ENCODE data around the gene WDFY4. TPM values are rescaled to one million over a fixed set of nuclear protein-coding genes. Genes with fewer than 3 reads are reported as not detected.

The WDFY4 gene
- total and polyA plus RNA-seq, 2 of the 13 experiments (the other 11 are each of a cell fraction or from before 2014, with no cell fraction given): not detected

DNA sequence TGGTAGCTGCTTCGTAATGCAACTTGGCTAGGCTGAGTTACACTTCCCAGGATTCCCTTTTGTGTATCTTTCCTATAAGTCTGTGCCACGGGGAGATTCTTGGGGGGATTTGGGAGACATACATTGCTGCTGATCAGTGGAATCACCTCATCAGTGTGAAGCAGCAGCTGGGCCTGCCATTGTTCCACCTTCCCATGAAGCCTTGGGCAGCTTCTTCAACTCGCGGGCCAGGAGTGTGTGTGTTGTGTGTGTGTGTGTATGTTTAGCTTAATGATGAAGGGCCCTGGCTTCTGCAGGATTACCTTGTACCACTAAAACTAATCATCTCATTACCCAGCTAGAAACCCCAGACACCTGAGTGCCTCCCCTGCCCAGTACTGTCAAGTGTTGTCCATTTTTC, 46.5 kb upstream of the WDFY4 start:
- Histone ChIP-seq H3K9ac (ENCODE audit: insufficient read depth, low read depth, low read length) (no peak overlapping the region), H3K27me3 (ENCODE audit: control insufficient read depth in 1 of 2, insufficient read depth in 2 of 2, low read length in 2 of 2) (peaks cover 2% of the 10 kb centered on the region in 2 experiments; a peak in 1 of 5 replicates), H3K4me3 (replicated peaks in 1 of 3; ENCODE audit: insufficient read depth in 1 of 3, low read depth in 2 of 3, low read length in 3 of 3) (no peak overlapping the region), H4K20me1 (ENCODE audit: insufficient read depth, low read length) (no peaks in the 10 kb centered on the region), H3K4me2 (ENCODE audit: low read depth, low read length) (no peak overlapping the region), H3K27ac (ENCODE audit: extremely low read length, insufficient read depth, low read length) (no peak overlapping the region), H3K4me1 (ENCODE audit: insufficient read depth, low read length) (no peaks in the 10 kb centered on the region), H3K79me2 (ENCODE audit: insufficient read depth, low read length) (no peaks in the 10 kb centered on the region), H3K36me3 (replicated peaks in 1 of 2; ENCODE audit: control insufficient read depth in 1 of 2, insufficient read depth in 2 of 2, low read length in 2 of 2) (no peaks in the 10 kb centered on the region), H2AFZ (ENCODE audit: low read length) (no peak overlapping the region), H3K9me3 (ENCODE audit: low read length) (no peaks in the 10 kb centered on the region)
- ChIA-PET POLR2A (no interaction called here), CTCF (ENCODE audit: low intra/inter-chr PET ratio, low total read pairs) (no interaction called here)
- ATAC-seq (no peak), FAIRE-seq (no peak), DNase-seq (ENCODE audit: low spot score) (no peak)
- in situ Hi-C loops (cut with HindIII; ENCODE audit: extremely low pct_ligation_motif_present, low pct_unique_long_range_greater_than_20kb) (no loop called here), intact Hi-C loops (cut with micrococcal nuclease; ENCODE audit: unreplicated experiment) (no loop called here)
- no TSS peak for BruUV-seq (replicated peaks)
- no peak for TF ChIP-seq ZNF24 (IDR thresholded peaks at IDR 0.05)
- TF ChIP-seq FOSL2 (CRISPR knock-in tag; IDR thresholded peaks at IDR 0.05): no peak
- TF ChIP-seq SP5 (CRISPR knock-in tag; IDR thresholded peaks at IDR 0.05; ENCODE audit: borderline replicate concordance, low read depth): no peak
- TF ChIP-seq ZNF550 (CRISPR knock-in tag; IDR thresholded peaks at IDR 0.05; ENCODE audit: borderline replicate concordance): no peak
- TF ChIP-seq NR1H2 (CRISPR knock-in tag; IDR thresholded peaks at IDR 0.05; ENCODE audit: borderline replicate concordance, low read depth): no peak
- no peak for TF ChIP-seq RFX1 (IDR thresholded peaks at IDR 0.05)
- TF ChIP-seq MAFK (conservative IDR thresholded peaks at IDR 0.05 in 1 of 2, IDR thresholded peaks at IDR 0.05 in 1 of 2; ENCODE audit: low read length in 2 of 2): no peak
- no peak for TF ChIP-seq U2AF1 (optimal IDR thresholded peaks at IDR 0.05; ENCODE audit: low read depth, low read length)
- TF ChIP-seq, protein P1, sequence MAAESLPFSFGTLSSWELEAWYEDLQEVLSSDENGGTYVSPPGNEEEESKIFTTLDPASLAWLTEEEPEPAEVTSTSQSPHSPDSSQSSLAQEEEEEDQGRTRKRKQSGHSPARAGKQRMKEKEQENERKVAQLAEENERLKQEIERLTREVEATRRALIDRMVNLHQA (CRISPR knock-in tag; IDR thresholded peaks at IDR 0.05): no peak
- TF ChIP-seq NKX3-1 (CRISPR knock-in tag; IDR thresholded peaks at IDR 0.05): no peak
- TF ChIP-seq FOXC1 (CRISPR knock-in tag; IDR thresholded peaks at IDR 0.05; ENCODE audit: borderline replicate concordance): no peak
- TF ChIP-seq ZNF672 (CRISPR knock-in tag; IDR thresholded peaks at IDR 0.05): no peak
- no peak for TF ChIP-seq MATR3 (CRISPR knock-in tag; IDR thresholded peaks at IDR 0.05)
- TF ChIP-seq, protein P2, sequence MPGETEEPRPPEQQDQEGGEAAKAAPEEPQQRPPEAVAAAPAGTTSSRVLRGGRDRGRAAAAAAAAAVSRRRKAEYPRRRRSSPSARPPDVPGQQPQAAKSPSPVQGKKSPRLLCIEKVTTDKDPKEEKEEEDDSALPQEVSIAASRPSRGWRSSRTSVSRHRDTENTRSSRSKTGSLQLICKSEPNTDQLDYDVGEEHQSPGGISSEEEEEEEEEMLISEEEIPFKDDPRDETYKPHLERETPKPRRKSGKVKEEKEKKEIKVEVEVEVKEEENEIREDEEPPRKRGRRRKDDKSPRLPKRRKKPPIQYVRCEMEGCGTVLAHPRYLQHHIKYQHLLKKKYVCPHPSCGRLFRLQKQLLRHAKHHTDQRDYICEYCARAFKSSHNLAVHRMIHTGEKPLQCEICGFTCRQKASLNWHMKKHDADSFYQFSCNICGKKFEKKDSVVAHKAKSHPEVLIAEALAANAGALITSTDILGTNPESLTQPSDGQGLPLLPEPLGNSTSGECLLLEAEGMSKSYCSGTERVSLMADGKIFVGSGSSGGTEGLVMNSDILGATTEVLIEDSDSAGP (CRISPR knock-in tag; IDR thresholded peaks at IDR 0.05; ENCODE audit: borderline replicate concordance): no peak
- TF ChIP-seq, protein P3, sequence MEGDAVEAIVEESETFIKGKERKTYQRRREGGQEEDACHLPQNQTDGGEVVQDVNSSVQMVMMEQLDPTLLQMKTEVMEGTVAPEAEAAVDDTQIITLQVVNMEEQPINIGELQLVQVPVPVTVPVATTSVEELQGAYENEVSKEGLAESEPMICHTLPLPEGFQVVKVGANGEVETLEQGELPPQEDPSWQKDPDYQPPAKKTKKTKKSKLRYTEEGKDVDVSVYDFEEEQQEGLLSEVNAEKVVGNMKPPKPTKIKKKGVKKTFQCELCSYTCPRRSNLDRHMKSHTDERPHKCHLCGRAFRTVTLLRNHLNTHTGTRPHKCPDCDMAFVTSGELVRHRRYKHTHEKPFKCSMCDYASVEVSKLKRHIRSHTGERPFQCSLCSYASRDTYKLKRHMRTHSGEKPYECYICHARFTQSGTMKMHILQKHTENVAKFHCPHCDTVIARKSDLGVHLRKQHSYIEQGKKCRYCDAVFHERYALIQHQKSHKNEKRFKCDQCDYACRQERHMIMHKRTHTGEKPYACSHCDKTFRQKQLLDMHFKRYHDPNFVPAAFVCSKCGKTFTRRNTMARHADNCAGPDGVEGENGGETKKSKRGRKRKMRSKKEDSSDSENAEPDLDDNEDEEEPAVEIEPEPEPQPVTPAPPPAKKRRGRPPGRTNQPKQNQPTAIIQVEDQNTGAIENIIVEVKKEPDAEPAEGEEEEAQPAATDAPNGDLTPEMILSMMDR (CRISPR knock-in tag; IDR thresholded peaks at IDR 0.05): no peak
- TF ChIP-seq, protein P4, sequence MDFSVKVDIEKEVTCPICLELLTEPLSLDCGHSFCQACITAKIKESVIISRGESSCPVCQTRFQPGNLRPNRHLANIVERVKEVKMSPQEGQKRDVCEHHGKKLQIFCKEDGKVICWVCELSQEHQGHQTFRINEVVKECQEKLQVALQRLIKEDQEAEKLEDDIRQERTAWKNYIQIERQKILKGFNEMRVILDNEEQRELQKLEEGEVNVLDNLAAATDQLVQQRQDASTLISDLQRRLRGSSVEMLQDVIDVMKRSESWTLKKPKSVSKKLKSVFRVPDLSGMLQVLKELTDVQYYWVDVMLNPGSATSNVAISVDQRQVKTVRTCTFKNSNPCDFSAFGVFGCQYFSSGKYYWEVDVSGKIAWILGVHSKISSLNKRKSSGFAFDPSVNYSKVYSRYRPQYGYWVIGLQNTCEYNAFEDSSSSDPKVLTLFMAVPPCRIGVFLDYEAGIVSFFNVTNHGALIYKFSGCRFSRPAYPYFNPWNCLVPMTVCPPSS (IDR thresholded peaks at IDR 0.05): no peak
- TF ChIP-seq ZSCAN20 (CRISPR knock-in tag; IDR thresholded peaks at IDR 0.05; ENCODE audit: borderline replicate concordance): no peak
- TF ChIP-seq, protein P5, sequence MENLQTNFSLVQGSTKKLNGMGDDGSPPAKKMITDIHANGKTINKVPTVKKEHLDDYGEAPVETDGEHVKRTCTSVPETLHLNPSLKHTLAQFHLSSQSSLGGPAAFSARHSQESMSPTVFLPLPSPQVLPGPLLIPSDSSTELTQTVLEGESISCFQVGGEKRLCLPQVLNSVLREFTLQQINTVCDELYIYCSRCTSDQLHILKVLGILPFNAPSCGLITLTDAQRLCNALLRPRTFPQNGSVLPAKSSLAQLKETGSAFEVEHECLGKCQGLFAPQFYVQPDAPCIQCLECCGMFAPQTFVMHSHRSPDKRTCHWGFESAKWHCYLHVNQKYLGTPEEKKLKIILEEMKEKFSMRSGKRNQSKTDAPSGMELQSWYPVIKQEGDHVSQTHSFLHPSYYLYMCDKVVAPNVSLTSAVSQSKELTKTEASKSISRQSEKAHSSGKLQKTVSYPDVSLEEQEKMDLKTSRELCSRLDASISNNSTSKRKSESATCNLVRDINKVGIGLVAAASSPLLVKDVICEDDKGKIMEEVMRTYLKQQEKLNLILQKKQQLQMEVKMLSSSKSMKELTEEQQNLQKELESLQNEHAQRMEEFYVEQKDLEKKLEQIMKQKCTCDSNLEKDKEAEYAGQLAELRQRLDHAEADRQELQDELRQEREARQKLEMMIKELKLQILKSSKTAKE (CRISPR knock-in tag; IDR thresholded peaks at IDR 0.05; ENCODE audit: borderline replicate concordance): no peak
- TF ChIP-seq ZNF251 (CRISPR knock-in tag; IDR thresholded peaks at IDR 0.05): no peak
- 0% methylated on average over 4 of the region's 4 CpGs for WGBS (ENCODE audit: low lambda C conversion rate)

All from HepG2 (cell line).